ENCODE data around the gene ITGA1. TPM values are rescaled to one million over a fixed set of nuclear protein-coding genes. Genes with fewer than 3 reads are reported as not detected.
"Not testable (repeated sequence)": the region's sequence is repeated elsewhere in the genome, so short reads cannot be mapped to it uniquely, and the experiment has no call there.

Gene ITGA1
- total RNA-seq, 1 donor from 2014 or later, result 10.0 TPM

DNA sequence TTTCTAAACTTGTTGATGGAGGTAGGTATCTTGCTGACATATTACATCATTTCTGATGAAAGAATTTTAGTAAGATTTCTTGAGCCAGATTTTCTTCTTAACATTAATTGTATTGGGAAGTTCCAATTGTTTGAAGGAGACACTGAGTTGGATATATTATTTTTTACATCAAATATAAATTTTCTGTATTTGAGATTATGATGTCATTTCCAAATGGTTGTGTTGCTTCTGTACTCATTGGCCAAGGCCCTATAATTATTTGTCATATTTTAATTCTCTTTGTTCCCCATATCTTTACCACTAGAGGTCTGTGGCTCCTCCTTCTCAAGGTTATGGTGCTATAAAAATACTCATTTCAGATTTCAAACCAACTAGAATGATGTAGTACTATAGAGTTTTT, 53.4 kb downstream of the ITGA1 start:
- no peaks in the 10 kb centered on the region for H3K36me3 ChIP-seq (ENCODE audit: control insufficient read depth, insufficient read depth, low read length)
- TF ChIP-seq, protein P1, sequence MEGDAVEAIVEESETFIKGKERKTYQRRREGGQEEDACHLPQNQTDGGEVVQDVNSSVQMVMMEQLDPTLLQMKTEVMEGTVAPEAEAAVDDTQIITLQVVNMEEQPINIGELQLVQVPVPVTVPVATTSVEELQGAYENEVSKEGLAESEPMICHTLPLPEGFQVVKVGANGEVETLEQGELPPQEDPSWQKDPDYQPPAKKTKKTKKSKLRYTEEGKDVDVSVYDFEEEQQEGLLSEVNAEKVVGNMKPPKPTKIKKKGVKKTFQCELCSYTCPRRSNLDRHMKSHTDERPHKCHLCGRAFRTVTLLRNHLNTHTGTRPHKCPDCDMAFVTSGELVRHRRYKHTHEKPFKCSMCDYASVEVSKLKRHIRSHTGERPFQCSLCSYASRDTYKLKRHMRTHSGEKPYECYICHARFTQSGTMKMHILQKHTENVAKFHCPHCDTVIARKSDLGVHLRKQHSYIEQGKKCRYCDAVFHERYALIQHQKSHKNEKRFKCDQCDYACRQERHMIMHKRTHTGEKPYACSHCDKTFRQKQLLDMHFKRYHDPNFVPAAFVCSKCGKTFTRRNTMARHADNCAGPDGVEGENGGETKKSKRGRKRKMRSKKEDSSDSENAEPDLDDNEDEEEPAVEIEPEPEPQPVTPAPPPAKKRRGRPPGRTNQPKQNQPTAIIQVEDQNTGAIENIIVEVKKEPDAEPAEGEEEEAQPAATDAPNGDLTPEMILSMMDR (IDR thresholded peaks at IDR 0.05; ENCODE audit: insufficient read depth, low read length, poor library complexity, severe bottlenecking), result no peak

DNA sequence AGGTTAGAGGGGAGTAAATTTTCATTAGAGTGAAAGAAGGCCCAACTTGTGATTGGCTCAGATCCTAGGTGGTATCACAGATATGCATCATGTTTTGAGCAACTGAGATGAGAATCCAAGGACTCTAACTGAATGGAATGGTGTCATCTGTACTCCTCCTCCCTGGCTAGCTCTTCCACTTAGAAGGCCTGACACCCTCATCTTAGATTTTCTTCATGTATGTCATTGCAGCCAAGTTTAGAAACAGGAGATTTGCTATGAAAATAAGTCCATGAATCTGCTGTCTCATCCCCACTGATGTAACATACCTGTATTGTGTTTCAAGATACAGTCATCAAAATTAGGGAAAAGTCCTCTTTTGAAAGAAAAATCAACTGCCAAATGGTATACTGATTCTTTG, 54.4 kb downstream of the ITGA1 start:
- Histone ChIP-seq H3K4me3 (ENCODE audit: low read depth, low read length) (no peak overlapping the region), H3K36me3 (ENCODE audit: control insufficient read depth, insufficient read depth, low read length) (no peaks in the 10 kb centered on the region), H3K27me3 (ENCODE audit: control insufficient read depth, insufficient read depth, low read length) (no peaks in the 10 kb centered on the region)
- TF ChIP-seq, protein P1 (IDR thresholded peaks at IDR 0.05; ENCODE audit: insufficient read depth, low read length, poor library complexity, severe bottlenecking), result no peak
- DNase-seq (ENCODE audit: low read depth), result no peak

More for the DNA sequence above, 53.4 kb downstream of the ITGA1 start:
- H3K27me3 ChIP-seq (ENCODE audit: control insufficient read depth, insufficient read depth, low read length), result no peaks in the 10 kb centered on the region
- no peak for DNase-seq (ENCODE audit: low read depth)
- no peak overlapping the region for H3K4me3 ChIP-seq (ENCODE audit: low read depth, low read length)

DNA sequence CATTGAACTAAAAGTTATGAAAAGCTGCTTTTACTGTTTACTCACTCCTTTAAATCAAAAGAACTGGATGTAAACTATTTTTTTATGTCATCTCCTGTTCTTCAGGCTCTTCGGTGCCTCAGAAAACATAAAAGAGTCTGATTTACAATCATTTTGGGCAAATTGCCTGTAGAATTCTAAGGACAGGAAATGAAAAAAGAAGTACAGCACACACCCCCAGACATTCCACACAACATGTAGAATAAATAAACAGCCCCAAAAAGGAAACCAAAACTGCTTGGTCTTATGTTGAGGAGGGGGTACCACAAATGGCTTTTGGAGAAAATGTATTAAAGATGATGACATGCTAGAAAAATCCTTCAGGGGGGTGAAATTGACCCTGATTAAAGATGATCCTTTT, 57.2 kb downstream of the ITGA1 start:
- Histone ChIP-seq H3K27me3 (ENCODE audit: control insufficient read depth, insufficient read depth, low read length) (no peaks in the 10 kb centered on the region), H3K36me3 (ENCODE audit: control insufficient read depth, insufficient read depth, low read length) (no peaks in the 10 kb centered on the region), H3K4me3 (ENCODE audit: low read depth, low read length) (no peak overlapping the region)
- TF ChIP-seq, protein P1 (IDR thresholded peaks at IDR 0.05; ENCODE audit: insufficient read depth, low read length, poor library complexity, severe bottlenecking), result no peak
- DNase-seq (ENCODE audit: low read depth), result no peak

DNA sequence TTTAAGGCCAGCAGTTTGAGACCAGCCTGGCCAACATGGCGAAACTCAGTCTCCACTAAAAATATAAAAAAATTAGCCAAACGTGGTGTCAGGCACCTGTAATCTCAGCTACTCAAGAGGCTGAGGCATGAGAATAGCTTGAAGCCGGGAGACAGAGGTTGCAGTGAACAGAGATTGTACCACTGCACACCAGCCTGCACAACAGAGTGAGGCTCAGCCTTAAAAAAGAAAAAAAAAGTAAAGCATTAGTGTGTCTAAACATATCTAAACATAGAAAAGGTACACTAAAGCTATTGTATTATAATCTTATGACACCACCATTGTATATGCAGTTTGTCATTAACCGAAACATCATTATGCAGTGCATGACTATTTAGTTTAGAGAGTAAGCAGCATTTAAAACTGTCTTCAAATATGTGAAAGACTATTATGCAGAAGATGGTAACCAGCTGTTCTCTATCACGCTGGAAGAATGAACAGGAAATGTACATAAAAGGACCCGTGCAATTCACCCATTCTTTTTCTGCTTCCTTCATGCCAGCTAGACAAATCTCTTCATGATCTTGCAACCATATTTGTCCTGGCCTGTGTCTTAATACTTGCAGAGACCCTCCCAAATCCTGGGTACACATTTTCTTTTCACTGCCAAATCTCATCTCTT, 58.6 kb downstream of the ITGA1 start:
- TF ChIP-seq, protein P1 (IDR thresholded peaks at IDR 0.05; ENCODE audit: insufficient read depth, low read length, poor library complexity, severe bottlenecking), result no peak
- DNase-seq (ENCODE audit: low read depth), result no peak

DNA sequence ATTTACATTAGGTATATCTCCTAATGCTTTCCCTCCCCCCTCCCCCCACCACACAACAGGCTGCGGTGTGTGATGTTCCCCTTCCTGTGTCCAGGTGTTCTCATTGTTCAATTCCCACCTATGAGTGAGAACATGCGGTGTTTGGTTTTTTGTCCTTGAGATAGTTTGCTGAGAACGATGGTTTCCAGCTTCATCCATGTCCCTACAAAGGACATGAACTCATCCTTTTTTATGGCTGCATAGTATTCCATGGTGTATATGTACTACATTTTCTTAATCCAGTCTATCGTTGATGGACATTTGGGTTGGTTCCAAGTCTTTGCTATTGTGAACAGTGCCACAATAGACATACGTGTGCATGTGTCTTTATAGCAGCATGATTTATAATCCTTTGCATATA, 61.0 kb downstream of the ITGA1 start:
- not testable (repeated sequence) for H3K4me3 ChIP-seq (ENCODE audit: low read depth, low read length); DNase-seq (ENCODE audit: low read depth); H3K27me3 ChIP-seq (ENCODE audit: control insufficient read depth, insufficient read depth, low read length); H3K36me3 ChIP-seq (ENCODE audit: control insufficient read depth, insufficient read depth, low read length)

More for the DNA sequence above, 58.6 kb downstream of the ITGA1 start:
- H3K4me3 ChIP-seq (ENCODE audit: low read depth, low read length), result no peak overlapping the region
- H3K36me3 ChIP-seq (ENCODE audit: control insufficient read depth, insufficient read depth, low read length), result no peaks in the 10 kb centered on the region
- no peaks in the 10 kb centered on the region for H3K27me3 ChIP-seq (ENCODE audit: control insufficient read depth, insufficient read depth, low read length)

DNA sequence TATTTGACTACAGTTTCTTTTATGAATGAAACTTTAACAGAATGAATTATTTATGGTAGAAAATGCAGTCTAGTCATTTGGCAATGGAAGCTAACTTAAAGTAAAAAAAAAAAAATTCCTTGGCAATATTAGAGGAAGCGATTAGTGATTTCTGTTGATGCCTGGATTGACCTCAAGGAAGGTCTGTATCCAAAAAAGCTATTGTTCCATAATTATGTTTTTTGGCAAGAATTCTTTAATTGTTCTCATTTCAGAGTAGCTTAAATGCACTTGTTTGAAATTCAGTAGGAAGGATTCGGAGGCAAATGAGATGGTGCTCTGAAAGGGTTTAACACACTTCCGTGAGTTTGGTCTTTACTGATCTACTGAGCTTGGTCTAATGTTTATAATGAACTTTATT, 61.8 kb downstream of the ITGA1 start:
- TF ChIP-seq, protein P1 (IDR thresholded peaks at IDR 0.05; ENCODE audit: insufficient read depth, low read length, poor library complexity, severe bottlenecking), result no peak

More for the DNA sequence above, 61.8 kb downstream of the ITGA1 start:
- Histone ChIP-seq H3K36me3 (ENCODE audit: control insufficient read depth, insufficient read depth, low read length) (no peaks in the 10 kb centered on the region), H3K4me3 (ENCODE audit: low read depth, low read length) (no peak overlapping the region), H3K27me3 (ENCODE audit: control insufficient read depth, insufficient read depth, low read length) (no peaks in the 10 kb centered on the region)
- DNase-seq (ENCODE audit: low read depth), result no peak
